NCI-H2196 treated with DMSO at 0.1 percent for 48 hours (cell line): Measurements from ENCODE around the gene HPCAL4.

ENCODE experiments used
- DNase-seq: peaks from one replicate; lab custom pipeline; 2025; ENCODE audit not compliant: unreplicated experiment; lab: John Stamatoyannopoulos, UW

Gene HPCAL4

GRCh38 chr1:39631361-39632322, 59.6 kb downstream of the HPCAL4 start:
- DNase-seq = no peak

GRCh38 chr1:39628807-39629350, 62.4 kb downstream of the HPCAL4 start:
- no peak for DNase-seq
